ENCODE measurements around the gene KRT10. TPM values are rescaled to one million over a fixed set of nuclear protein-coding genes. Genes with fewer than 3 reads are reported as not detected.

KRT10 gene
- 10 to 100 TPM in 2 of 4 donors, 1 to 10 TPM in 1, not detected in 1; 2.2 to 12.7 (median 11.7) TPM for total RNA-seq

DNA sequence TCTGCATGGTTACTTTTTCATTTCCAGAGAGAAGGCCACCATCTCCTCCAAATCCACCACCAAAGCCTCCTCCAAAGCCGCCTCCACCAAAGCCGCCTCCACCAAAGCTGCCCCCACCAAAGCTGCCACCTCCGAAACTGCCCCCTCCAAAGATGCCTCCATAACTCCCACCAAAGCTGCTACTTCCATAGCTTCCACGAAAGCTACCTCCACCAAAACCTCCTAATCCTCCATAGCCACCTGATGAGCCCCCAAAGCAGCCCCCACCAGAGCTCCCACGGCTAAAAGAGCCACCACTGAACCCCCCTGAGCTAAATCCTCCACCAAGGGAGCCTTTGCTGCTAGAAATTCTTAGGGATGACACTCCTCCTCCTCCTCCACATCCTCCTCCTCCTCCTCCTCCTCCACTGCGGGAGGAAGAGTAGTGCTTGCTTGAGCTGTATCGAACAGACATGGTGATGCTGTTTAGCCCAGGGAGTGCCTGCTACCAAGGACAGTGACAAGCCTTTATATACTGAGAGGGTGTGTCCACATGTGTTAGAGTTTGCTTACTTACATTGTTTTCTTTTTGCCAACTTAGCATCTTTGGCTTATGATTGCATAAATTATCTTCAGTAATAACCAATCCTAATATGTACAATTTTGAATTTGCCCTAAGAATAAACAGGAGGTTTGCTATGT is at the start of gene KRT10:
KRT10 (minus strand) TSS at position 483 of the 681 bp plus-strand sequence; CDS start at position 454, 29 bp downstream.
- Histone ChIP-seq H3K4me1 (peaks cover 0 to 18% (median 5%) of the 10 kb centered on the region in 4 donors), H3K36me3 (peaks cover 0 to 5% (median 0%) of the 10 kb centered on the region in 4 donors), H3K4me3 (no peak within 1 kb of the TSS), H3K27me3 (no peaks in the 10 kb centered on the region), H3K27ac (no peak within 1 kb of the TSS), H3K9me3 (no peaks in the 10 kb centered on the region)
- no peak for DNase-seq
- 80 to 100% methylated on average over 4 to 7 of the region's 7 CpGs for WGBS, 2 donors (ENCODE audit: low coverage in 1 of 2)
- in situ Hi-C loops (cut with MboI; ENCODE audit: low pct_ligation_motif_present in 1 of 4, low pct_unique_long_range_greater_than_20kb in 1 of 4, low sequenced_read_pairs in 3 of 4) (loop anchor here in 3 of 4 donors (25.0 kb wide), 2 partner anchors 515 to 840 kb away; no protein-coding TSS in a partner anchor), intact Hi-C loops (cut with DNase I; ENCODE audit: low total_unique reads) (no loop called here)
- TF ChIP-seq POLR2A (IDR thresholded peaks at IDR 0.05), result no peak
- TF ChIP-seq EP300 (IDR thresholded peaks at IDR 0.05; ENCODE audit: low read depth), result no peak
- TF ChIP-seq POLR2AphosphoS5 (IDR thresholded peaks at IDR 0.05), result no peak
- TF ChIP-seq, protein P1, sequence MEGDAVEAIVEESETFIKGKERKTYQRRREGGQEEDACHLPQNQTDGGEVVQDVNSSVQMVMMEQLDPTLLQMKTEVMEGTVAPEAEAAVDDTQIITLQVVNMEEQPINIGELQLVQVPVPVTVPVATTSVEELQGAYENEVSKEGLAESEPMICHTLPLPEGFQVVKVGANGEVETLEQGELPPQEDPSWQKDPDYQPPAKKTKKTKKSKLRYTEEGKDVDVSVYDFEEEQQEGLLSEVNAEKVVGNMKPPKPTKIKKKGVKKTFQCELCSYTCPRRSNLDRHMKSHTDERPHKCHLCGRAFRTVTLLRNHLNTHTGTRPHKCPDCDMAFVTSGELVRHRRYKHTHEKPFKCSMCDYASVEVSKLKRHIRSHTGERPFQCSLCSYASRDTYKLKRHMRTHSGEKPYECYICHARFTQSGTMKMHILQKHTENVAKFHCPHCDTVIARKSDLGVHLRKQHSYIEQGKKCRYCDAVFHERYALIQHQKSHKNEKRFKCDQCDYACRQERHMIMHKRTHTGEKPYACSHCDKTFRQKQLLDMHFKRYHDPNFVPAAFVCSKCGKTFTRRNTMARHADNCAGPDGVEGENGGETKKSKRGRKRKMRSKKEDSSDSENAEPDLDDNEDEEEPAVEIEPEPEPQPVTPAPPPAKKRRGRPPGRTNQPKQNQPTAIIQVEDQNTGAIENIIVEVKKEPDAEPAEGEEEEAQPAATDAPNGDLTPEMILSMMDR (IDR thresholded peaks at IDR 0.05), result no peak

GRCh38 chr17:40871316-40871715 is 48.9 kb upstream of the KRT10 start:
- H3K4me1 ChIP-seq, result no peaks in the 10 kb centered on the region
- TF ChIP-seq EP300 (IDR thresholded peaks at IDR 0.05; ENCODE audit: low read depth), result no peak
- TF ChIP-seq POLR2A (IDR thresholded peaks at IDR 0.05), result no peak
- TF ChIP-seq, protein P1 (IDR thresholded peaks at IDR 0.05), result no peak
- TF ChIP-seq POLR2AphosphoS5 (IDR thresholded peaks at IDR 0.05), result no peak
- H3K9me3 ChIP-seq, result no peaks in the 10 kb centered on the region
- 91 to 100% methylated on average over 5 to 7 of the region's 7 CpGs for WGBS, 2 donors (ENCODE audit: low coverage in 1 of 2)
- H3K27me3 ChIP-seq, result no peaks in the 10 kb centered on the region
- DNase-seq, result no peak
- in situ Hi-C loops (cut with MboI; ENCODE audit: low pct_ligation_motif_present in 1 of 4, low pct_unique_long_range_greater_than_20kb in 1 of 4, low sequenced_read_pairs in 3 of 4) (no loop called here), intact Hi-C loops (cut with DNase I; ENCODE audit: low total_unique reads) (no loop called here)
- H3K4me3 ChIP-seq, result no peak overlapping the region
- H3K36me3 ChIP-seq, result no peaks in the 10 kb centered on the region
- H3K27ac ChIP-seq, result no peak overlapping the region

GRCh38 chr17:40870136-40870535 is 47.7 kb upstream of the KRT10 start:
- WGBS, 2 donors (ENCODE audit: low coverage in 1 of 2), result 84% methylated on average over 4 of the region's 4 CpGs; no CpG with 5 or more reads in 1 of the 2 donors
- in situ Hi-C loops (cut with MboI; ENCODE audit: low pct_ligation_motif_present in 1 of 4, low pct_unique_long_range_greater_than_20kb in 1 of 4, low sequenced_read_pairs in 3 of 4) (no loop called here), intact Hi-C loops (cut with DNase I; ENCODE audit: low total_unique reads) (no loop called here)
- no peaks in the 10 kb centered on the region for H3K4me1 ChIP-seq
- H3K4me3 ChIP-seq, result no peak overlapping the region
- TF ChIP-seq POLR2AphosphoS5 (IDR thresholded peaks at IDR 0.05) (no peak), EP300 (IDR thresholded peaks at IDR 0.05; ENCODE audit: low read depth) (no peak), POLR2A (IDR thresholded peaks at IDR 0.05) (no peak)
- TF ChIP-seq, protein P1 (IDR thresholded peaks at IDR 0.05), result no peak
- DNase-seq, result no peak
- H3K9me3 ChIP-seq, result no peaks in the 10 kb centered on the region
- H3K36me3 ChIP-seq, result no peaks in the 10 kb centered on the region
- H3K27ac ChIP-seq, result no peak overlapping the region
- H3K27me3 ChIP-seq, result no peaks in the 10 kb centered on the region

DNA sequence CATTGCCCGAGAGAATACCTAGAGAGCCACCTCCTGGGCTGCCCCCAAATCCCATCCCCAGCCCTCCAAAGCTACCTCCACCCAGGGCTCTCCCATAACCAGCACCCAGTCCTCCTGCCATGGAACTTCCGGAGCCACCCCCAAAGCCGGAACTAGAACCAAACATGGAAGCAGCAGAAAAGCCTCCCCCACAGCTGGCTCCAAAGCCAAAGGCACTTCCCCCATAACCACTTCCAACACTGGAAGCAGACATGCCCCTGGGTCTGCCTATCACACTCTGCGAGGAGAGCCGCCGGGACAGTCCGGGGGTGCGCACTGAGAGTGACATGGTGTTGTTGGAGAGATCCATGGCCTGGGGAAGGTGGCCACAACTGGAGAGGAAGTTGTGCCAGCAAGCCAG is 44.4 kb upstream of the KRT10 start, which contains the start of gene KRT12:
KRT12 (minus strand) TSS at position 386 of the 400 bp plus-strand sequence; CDS start at position 349, 37 bp downstream.
- Histone ChIP-seq H3K36me3 (no peaks in the 10 kb centered on the region), H3K4me3 (no peak within 1 kb of the TSS), H3K9me3 (no peaks in the 10 kb centered on the region), H3K27ac (no peak within 1 kb of the TSS), H3K27me3 (peaks cover 6% of the 10 kb centered on the region), H3K4me1 (no peaks in the 10 kb centered on the region)
- DNase-seq, result no peak
- 80 to 96% methylated on average over 1 to 8 of the region's 8 CpGs for WGBS, 2 donors (ENCODE audit: low coverage in 1 of 2)
- intact Hi-C loops (cut with DNase I; ENCODE audit: low total_unique reads) (no loop called here), in situ Hi-C loops (cut with MboI; ENCODE audit: low pct_ligation_motif_present in 1 of 4, low pct_unique_long_range_greater_than_20kb in 1 of 4, low sequenced_read_pairs in 3 of 4) (no loop called here)
- TF ChIP-seq, protein P1 (IDR thresholded peaks at IDR 0.05), result no peak
- no peak for TF ChIP-seq POLR2AphosphoS5 (IDR thresholded peaks at IDR 0.05)
- no peak for TF ChIP-seq POLR2A (IDR thresholded peaks at IDR 0.05)
- TF ChIP-seq EP300 (IDR thresholded peaks at IDR 0.05; ENCODE audit: low read depth), result no peak
